DOHH2 (cell line): ENCODE measurements around the gene GNS.

ENCODE experiments used
- H3F3A ChIP-seq: fragments of 200-600 bp; sonication (generic), shearing (Covaris generic); 2 replicates; pipeline ENCODE4 v1.6.0; 2016; ENCODE audit warnings: antibody characterized with exemption, mild to moderate bottlenecking; ENCODE audit not compliant: control insufficient read depth, insufficient read depth
- H3K27ac ChIP-seq: fragments of 200-600 bp; sonication (generic); 2 replicates; pipeline ENCODE4 v1.5.1; 2014; ENCODE audit warnings: low read depth, mild to moderate bottlenecking, low read length, moderate library complexity
- H3K27me3 ChIP-seq: fragments of 200-600 bp; sonication (generic); 2 replicates; pipeline ENCODE4 v1.6.1; 2014; ENCODE audit warnings: mild to moderate bottlenecking, low read length, mixed read lengths; ENCODE audit not compliant: control insufficient read depth
- H3K36me3 ChIP-seq: fragments of 200-600 bp; sonication (generic); 2 replicates; pipeline ENCODE4 v1.6.1; 2014; ENCODE audit warnings: mild to moderate bottlenecking, low read length, moderate library complexity, mixed read lengths; ENCODE audit not compliant: control insufficient read depth
- H3K4me1 ChIP-seq: fragments of 200-600 bp; sonication (generic); 2 replicates; pipeline ENCODE4 v1.6.1; 2014; ENCODE audit warnings: mild to moderate bottlenecking, low read length, mixed read lengths; ENCODE audit not compliant: control insufficient read depth
- H3K4me2 ChIP-seq: fragments of 200-600 bp; sonication (generic); 2 replicates; pipeline ENCODE4 v1.6.0; 2014; ENCODE audit warnings: mild to moderate bottlenecking, low read length, moderate library complexity
- H3K4me3 ChIP-seq: fragments of 200-600 bp; sonication (generic); 2 replicates; pipeline ENCODE4 v1.5.1; 2014; ENCODE audit warnings: mild to moderate bottlenecking, low read length, mixed read lengths
- H3K79me2 ChIP-seq: fragments of 200-600 bp; sonication (generic); 2 replicates; pipeline ENCODE4 v1.6.1; 2014; ENCODE audit warnings: mild to moderate bottlenecking, low read length, mixed read lengths; ENCODE audit not compliant: control insufficient read depth
- H3K9me2 ChIP-seq: fragments of 200-600 bp; sonication (generic); replicated peaks from 2 replicates; pipeline ENCODE4 v1.6.1; 2014; ENCODE audit warnings: mild to moderate bottlenecking, low read length, mixed read lengths; ENCODE audit not compliant: control insufficient read depth
- H3K9me3 ChIP-seq: fragments of 200-600 bp; sonication (generic); 2 replicates; pipeline ENCODE4 v1.6.1; 2014; ENCODE audit warnings: antibody characterized with exemption, low read length, mixed read lengths; ENCODE audit not compliant: control insufficient read depth, insufficient read depth
- H4K20me1 ChIP-seq: fragments of 200-600 bp; sonication (generic); 2 replicates; pipeline ENCODE4 v1.6.0; 2014; ENCODE audit warnings: low read depth, mild to moderate bottlenecking, antibody characterized with exemption, low read length, moderate library complexity; ENCODE audit not compliant: control insufficient read depth, insufficient read depth
- EZH2phosphoT487 ChIP-seq: fragments of 200-600 bp; sonication (generic); IDR thresholded peaks from 2 replicates; pipeline ENCODE4 v1.6.1; 2017; ENCODE audit warnings: borderline replicate concordance, mild to moderate bottlenecking, antibody characterized with exemption, low read length, moderate library complexity, mixed read lengths
- TF ChIP-seq, protein P1 (sequence below): fragments of 200-600 bp; sonication (generic); IDR thresholded peaks from one replicate; pipeline ENCODE4 v1.5.1; 2014; ENCODE audit warnings: antibody characterized with exemption, mild to moderate bottlenecking, low read depth, low read length; ENCODE audit not compliant: poor library complexity, severe bottlenecking

Gene GNS

GRCh38 chr12:64759035-64759894 lies at the start of gene GNS:
Gene GNS (minus strand): TSS chr12:64759406. CDS start chr12:64759276, 130 bp downstream.
- Histone ChIP-seq H3K4me3 (peak within 1 kb of the TSS; percentile 79), H3K9me3 (no peaks in the 10 kb centered on the region), H3K4me1 (peaks cover 16% of the 10 kb centered on the region), H3K36me3 (no peaks in the 10 kb centered on the region), H4K20me1 (no peaks in the 10 kb centered on the region), H3K27ac (no peak within 1 kb of the TSS), H3F3A (peaks cover 6% of the 10 kb centered on the region; the same call in 1 of the 2 replicates), H3K4me2 (peak within 1 kb of the TSS; percentile 97), H3K27me3 (no peaks in the 10 kb centered on the region), H3K9me2 (no peaks in the 10 kb centered on the region), H3K79me2 (peaks cover 7% of the 10 kb centered on the region)
- TF ChIP-seq EZH2phosphoT487 = no peak
- TF ChIP-seq, protein P1, sequence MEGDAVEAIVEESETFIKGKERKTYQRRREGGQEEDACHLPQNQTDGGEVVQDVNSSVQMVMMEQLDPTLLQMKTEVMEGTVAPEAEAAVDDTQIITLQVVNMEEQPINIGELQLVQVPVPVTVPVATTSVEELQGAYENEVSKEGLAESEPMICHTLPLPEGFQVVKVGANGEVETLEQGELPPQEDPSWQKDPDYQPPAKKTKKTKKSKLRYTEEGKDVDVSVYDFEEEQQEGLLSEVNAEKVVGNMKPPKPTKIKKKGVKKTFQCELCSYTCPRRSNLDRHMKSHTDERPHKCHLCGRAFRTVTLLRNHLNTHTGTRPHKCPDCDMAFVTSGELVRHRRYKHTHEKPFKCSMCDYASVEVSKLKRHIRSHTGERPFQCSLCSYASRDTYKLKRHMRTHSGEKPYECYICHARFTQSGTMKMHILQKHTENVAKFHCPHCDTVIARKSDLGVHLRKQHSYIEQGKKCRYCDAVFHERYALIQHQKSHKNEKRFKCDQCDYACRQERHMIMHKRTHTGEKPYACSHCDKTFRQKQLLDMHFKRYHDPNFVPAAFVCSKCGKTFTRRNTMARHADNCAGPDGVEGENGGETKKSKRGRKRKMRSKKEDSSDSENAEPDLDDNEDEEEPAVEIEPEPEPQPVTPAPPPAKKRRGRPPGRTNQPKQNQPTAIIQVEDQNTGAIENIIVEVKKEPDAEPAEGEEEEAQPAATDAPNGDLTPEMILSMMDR = no peak

- no peaks in the 10 kb centered on the region for H3K36me3 ChIP-seq
- no peak overlapping the region for H3K4me2 ChIP-seq
- no peaks in the 10 kb centered on the region for H3K79me2 ChIP-seq
- no peak overlapping the region for H3K4me3 ChIP-seq
- TF ChIP-seq, protein P1 = no peak
- TF ChIP-seq EZH2phosphoT487 = no peak
- H3K27ac ChIP-seq = no peak overlapping the region
- no peaks in the 10 kb centered on the region for H3K9me3 ChIP-seq
- no peaks in the 10 kb centered on the region for H4K20me1 ChIP-seq
- H3K9me2 ChIP-seq = no peaks in the 10 kb centered on the region
- H3F3A ChIP-seq = no peaks in the 10 kb centered on the region
- peaks cover 3% of the 10 kb centered on the region; the same call in 1 of the 2 replicates for H3K4me1 ChIP-seq
- 0 out of 2 replicates have a peak, but pooled peaks cover 2% of the 10 kb centered on the region for H3K27me3 ChIP-seq
Measured at GRCh38 chr12:64808110-64808509, 48.9 kb upstream of the GNS start.

DNA sequence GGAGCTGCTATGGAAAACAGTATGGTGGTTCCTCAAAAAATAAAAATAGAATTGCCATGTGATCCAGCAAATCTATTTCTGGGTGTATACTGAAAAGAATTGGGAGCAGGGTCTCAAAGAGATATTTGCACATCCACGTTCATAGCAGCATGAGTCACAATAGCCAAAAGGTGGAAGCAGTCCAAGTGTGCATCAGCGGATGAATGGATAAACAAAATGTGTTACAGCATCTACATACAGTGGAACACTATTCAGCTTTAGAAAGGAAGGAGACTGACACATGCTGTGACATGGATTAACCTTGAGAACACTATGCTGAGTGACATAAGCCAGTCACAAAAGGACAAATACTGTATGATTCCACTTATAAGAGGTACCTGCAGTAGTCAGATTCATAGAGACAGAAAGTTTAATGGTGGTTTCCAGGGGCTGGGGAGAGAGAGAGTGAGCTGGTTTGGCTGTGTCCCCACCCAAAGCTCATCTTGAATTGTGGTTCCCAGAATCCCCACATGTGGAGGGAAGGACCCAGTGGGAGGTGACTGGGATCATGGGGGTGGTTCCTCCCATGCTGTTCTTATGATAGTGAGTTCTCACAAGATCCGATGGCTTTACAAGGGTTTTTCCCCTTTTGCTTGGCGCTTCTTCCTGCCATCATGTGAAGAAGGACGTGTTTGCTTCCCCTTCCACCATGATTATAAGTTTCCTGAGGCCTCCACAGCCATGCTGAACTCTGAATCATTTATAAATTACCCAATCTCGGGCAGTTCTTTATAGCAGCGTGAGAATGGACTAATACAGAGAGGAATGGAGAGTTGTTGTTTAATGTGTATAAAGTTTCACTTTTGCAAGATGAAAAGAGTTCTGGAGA lies 47.6 kb upstream of the GNS start:
- TF ChIP-seq, protein P1 = no peak
- TF ChIP-seq EZH2phosphoT487 = no peak
- H3K4me2 ChIP-seq = no peak overlapping the region

More for the DNA sequence above, 47.6 kb upstream of the GNS start:
- H3K9me2 ChIP-seq = no peaks in the 10 kb centered on the region
- H3K27me3 ChIP-seq = peaks cover 2% of the 10 kb centered on the region; the same call in 1 of the 2 replicates
- H4K20me1 ChIP-seq = peaks cover under 1% of the 10 kb centered on the region; the same call in 1 of the 2 replicates
- H3K4me3 ChIP-seq = no peak overlapping the region
- no peaks in the 10 kb centered on the region for H3F3A ChIP-seq
- H3K79me2 ChIP-seq = no peaks in the 10 kb centered on the region
- no peak overlapping the region for H3K27ac ChIP-seq
- H3K36me3 ChIP-seq = no peaks in the 10 kb centered on the region
- H3K4me1 ChIP-seq = peaks cover 3% of the 10 kb centered on the region; the same call in 1 of the 2 replicates
- H3K9me3 ChIP-seq = no peaks in the 10 kb centered on the region
